ENCODE results near the gene MCCC1. TPM values are rescaled to one million over a fixed set of nuclear protein-coding genes. Genes with fewer than 3 reads are reported as not detected.

MCCC1 gene
- total and polyA plus RNA-seq, 11 donors, result 32.8 to 58.4 (median 47.5) TPM

DNA sequence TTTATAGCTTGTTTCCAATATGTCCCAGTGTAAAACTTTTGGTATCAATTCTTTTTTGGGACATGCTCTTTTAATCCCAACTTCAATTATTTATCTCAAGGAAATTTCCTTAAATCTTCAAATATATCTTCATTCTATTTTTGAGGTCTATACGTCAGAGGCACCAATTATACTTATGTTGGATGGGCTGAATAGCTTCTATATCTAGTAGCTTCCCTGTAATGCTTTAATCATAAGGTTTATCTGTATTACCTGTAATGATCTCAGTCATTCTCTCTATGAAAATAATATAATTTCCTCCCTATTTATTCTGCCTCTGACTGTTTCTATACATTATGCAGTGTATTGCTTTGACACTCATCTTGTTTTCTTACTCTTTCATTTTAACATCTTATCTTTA lies 29.9 kb upstream of the MCCC1 start:
- H3K4me3 ChIP-seq, result no peak overlapping the region
- H3K27me3 ChIP-seq, result peaks cover 0 to 6% (median 0%) of the 10 kb centered on the region in 9 donors
- intact Hi-C loops (cut with DNase I), result loop anchor here in 2 of 10 donors (5.0 to 10.0 kb wide), 2 partner anchors 53 to 636 kb away; no protein-coding TSS in a partner anchor
- H3K36me3 ChIP-seq, result no peaks in the 10 kb centered on the region
- DNase-seq, result no peak
- TF ChIP-seq, protein P1, sequence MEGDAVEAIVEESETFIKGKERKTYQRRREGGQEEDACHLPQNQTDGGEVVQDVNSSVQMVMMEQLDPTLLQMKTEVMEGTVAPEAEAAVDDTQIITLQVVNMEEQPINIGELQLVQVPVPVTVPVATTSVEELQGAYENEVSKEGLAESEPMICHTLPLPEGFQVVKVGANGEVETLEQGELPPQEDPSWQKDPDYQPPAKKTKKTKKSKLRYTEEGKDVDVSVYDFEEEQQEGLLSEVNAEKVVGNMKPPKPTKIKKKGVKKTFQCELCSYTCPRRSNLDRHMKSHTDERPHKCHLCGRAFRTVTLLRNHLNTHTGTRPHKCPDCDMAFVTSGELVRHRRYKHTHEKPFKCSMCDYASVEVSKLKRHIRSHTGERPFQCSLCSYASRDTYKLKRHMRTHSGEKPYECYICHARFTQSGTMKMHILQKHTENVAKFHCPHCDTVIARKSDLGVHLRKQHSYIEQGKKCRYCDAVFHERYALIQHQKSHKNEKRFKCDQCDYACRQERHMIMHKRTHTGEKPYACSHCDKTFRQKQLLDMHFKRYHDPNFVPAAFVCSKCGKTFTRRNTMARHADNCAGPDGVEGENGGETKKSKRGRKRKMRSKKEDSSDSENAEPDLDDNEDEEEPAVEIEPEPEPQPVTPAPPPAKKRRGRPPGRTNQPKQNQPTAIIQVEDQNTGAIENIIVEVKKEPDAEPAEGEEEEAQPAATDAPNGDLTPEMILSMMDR (IDR thresholded peaks at IDR 0.05), result no peak
- TF ChIP-seq POLR2A (IDR thresholded peaks at IDR 0.05), result no peak
- H3K9me3 ChIP-seq, result peaks cover 0 to 18% (median 4%) of the 10 kb centered on the region in 12 donors
- no peak for ATAC-seq
- no peak overlapping the region for H3K27ac ChIP-seq
- WGBS, 4 donors, result 88 to 94% (median 89%) methylated on average over 1 of the region's 1 CpG
- no peaks in the 10 kb centered on the region for H3K4me1 ChIP-seq

DNA sequence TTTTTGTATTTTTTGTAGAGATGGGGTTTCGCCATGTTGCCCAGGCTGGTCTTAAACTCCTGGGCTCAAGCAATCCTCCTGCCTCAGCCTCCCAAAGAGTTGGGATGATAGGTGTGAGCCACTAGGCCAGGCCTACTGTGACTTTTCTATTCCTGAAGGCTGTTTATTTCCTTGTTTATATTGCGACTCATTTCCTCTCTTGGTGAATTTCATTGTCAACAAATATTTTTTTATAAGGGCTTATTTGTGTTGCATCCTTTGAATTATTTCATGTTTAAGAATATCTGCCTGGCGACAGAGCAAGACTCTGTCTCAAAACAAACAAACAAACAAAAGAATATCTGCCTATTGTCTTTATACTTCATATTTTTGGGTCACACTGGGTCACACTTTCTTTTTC lies 29.4 kb upstream of the MCCC1 start:
- no peak for DNase-seq
- H3K27ac ChIP-seq, result no peak overlapping the region
- H3K36me3 ChIP-seq, result no peaks in the 10 kb centered on the region
- H3K9me3 ChIP-seq, result peaks cover 0 to 18% (median 4%) of the 10 kb centered on the region in 12 donors
- TF ChIP-seq, protein P1 (IDR thresholded peaks at IDR 0.05), result no peak
- TF ChIP-seq POLR2A (IDR thresholded peaks at IDR 0.05), result no peak
- intact Hi-C loops (cut with DNase I), result loop anchor here in 2 of 10 donors (5.0 to 10.0 kb wide), 2 partner anchors 54 to 636 kb away; no protein-coding TSS in a partner anchor
- H3K27me3 ChIP-seq, result peaks cover 0 to 6% (median 0%) of the 10 kb centered on the region in 9 donors
- H3K4me3 ChIP-seq, result no peak overlapping the region
- no peaks in the 10 kb centered on the region for H3K4me1 ChIP-seq
- 87 to 93% (median 88%) methylated on average over 3 of the region's 3 CpGs for WGBS, 4 donors
- no peak for ATAC-seq

DNA sequence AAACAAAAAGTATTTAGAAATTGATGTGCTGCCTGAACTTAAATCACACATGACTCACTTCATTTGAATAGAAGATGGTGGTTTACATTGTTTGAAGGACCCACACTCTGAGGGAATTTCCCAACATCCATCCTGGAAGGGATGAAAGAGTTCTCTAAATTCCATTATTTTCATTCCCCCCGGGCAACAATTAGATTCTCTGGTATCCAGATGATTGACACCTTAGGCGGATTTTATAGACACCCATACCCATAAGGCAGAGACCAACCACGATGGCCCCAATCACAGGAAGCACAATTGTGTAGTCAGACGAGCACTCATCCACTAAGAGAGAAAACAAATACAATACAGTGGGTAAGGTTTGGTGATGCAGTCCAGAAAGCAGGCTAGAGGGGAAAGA lies 24.6 kb upstream of the MCCC1 start:
- no peak overlapping the region for H3K4me3 ChIP-seq
- no peak for ATAC-seq
- intact Hi-C loops (cut with DNase I), result loop anchor here in 9 of 10 donors (2.0 to 10.0 kb wide), 9 partner anchors 53 to 643 kb away; no protein-coding TSS in a partner anchor
- no peak for DNase-seq
- peaks cover 0 to 3% (median 0%) of the 10 kb centered on the region in 12 donors for H3K4me1 ChIP-seq
- no peaks in the 10 kb centered on the region for H3K36me3 ChIP-seq
- H3K27me3 ChIP-seq, result no peaks in the 10 kb centered on the region
- H3K9me3 ChIP-seq, result peaks cover 0 to 8% (median 0%) of the 10 kb centered on the region in 12 donors
- 64 to 74% (median 69%) methylated on average over 4 of the region's 4 CpGs for WGBS, 4 donors
- TF ChIP-seq, protein P1 (IDR thresholded peaks at IDR 0.05), result no peak
- no peak for TF ChIP-seq POLR2A (IDR thresholded peaks at IDR 0.05)
- no peak overlapping the region for H3K27ac ChIP-seq

DNA sequence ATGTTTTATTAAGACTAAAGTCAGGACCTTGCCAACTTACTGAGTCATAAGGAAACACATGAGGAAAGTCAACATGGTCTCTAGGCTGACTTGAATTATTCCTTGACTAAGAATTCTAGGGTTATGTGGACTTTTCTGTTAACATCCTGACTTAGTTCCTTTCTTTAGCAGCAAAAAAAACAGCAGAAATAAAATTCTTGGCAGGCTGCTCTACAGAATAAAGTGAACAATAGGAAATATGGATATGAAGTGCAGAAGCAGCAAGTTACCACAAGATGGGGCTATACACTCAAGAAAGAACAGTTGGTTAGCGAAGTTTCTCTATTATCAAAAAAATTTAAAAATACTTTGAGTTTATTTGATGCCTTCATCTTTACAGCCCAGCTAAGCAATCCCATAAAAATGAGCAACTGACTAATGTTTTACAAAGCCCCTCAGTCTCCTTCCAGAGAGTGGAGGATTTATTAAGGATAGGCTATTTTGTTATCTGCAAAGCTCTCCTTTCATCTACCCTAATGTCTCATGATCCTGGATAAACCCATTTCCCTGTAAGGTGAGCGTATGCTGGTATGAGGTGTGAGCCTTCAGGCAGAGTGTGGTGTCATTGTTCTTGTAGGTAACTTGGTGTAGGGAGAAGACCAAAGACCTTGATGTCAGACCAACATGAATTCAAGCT lies 23.1 kb upstream of the MCCC1 start:
- H3K4me1 ChIP-seq, result peaks cover 0 to 3% (median 0%) of the 10 kb centered on the region in 12 donors
- DNase-seq (no peak), ATAC-seq (peak in 3 of 4 donors; percentile 34 to 57 (median 49))
- 12 to 23% (median 18%) methylated on average over 2 of the region's 2 CpGs for whole genome bisulfite sequencing, 4 donors
- intact Hi-C loops (cut with DNase I), result loop anchor here in 9 of 10 donors (1.0 to 10.0 kb wide), 11 partner anchors 55 to 645 kb away; no protein-coding TSS in a partner anchor
- H3K36me3 ChIP-seq, result no peaks in the 10 kb centered on the region
- H3K27me3 ChIP-seq, result peaks cover 0 to 9% (median 0%) of the 10 kb centered on the region in 9 donors
- H3K27ac ChIP-seq, result no peak overlapping the region
- no peaks in the 10 kb centered on the region for H3K9me3 ChIP-seq
- no peak overlapping the region for H3K4me3 ChIP-seq
- TF ChIP-seq, protein P1 (IDR thresholded peaks at IDR 0.05), result peak; percentile 69 to 91 (median 82)
- TF ChIP-seq POLR2A (IDR thresholded peaks at IDR 0.05), result no peak
